GM21737 (cell line): ENCODE data around the gene PXMP2.

ENCODE experiments used
- ATAC-seq: cut with Tn5 transposase; IDR thresholded peaks from one replicate; pipeline ENCODE4 v1.9.1; 2021; ENCODE audit warnings: mild to moderate bottlenecking, moderate library complexity; ENCODE audit not compliant: unreplicated experiment

Gene PXMP2

GRCh38 chr12:132720606-132721345, 33.4 kb downstream of the PXMP2 start:
- ATAC-seq = no peak

DNA sequence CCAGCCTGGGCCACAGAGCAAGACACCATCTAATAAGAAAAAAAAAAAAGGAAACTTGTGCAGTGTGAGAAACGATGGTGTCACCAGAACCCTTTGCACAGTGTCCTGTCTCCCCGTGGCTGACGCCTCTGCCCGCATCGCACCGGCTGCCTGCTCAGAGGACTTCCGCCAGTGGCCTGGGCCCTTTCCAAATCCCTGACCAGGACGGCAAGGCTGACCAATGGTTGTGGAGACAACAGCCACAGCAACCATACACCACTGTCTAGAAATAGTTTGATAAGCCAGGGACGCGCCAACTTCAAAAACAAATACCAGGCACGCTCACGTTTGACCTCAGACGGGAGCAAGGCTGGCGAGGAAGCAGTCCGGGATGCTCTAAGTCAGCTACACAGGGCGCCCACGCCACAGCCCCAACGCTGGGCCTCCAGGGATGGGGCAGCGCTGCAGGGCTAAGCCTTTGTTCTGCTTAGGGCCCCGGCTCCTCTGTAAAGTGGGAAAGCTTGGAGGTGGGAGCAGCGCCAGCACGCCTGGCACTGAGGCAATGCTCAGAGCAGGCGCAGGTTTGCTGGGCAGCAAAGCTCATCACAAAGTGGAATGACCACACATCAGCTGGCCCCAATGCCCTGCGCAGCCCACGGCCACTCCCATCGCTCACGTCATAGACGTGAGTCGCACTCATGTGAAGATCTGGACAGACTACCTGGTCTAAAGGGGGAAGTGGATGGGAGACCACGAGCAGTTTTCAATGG, 35.8 kb downstream of the PXMP2 start:
- ATAC-seq = no peak

GRCh38 chr12:132723764-132724140, 36.4 kb downstream of the PXMP2 start:
- no peak for ATAC-seq

- ATAC-seq = no peak
These were observed 37.3 kb downstream of the PXMP2 start for GRCh38 chr12:132724506-132725241.

DNA sequence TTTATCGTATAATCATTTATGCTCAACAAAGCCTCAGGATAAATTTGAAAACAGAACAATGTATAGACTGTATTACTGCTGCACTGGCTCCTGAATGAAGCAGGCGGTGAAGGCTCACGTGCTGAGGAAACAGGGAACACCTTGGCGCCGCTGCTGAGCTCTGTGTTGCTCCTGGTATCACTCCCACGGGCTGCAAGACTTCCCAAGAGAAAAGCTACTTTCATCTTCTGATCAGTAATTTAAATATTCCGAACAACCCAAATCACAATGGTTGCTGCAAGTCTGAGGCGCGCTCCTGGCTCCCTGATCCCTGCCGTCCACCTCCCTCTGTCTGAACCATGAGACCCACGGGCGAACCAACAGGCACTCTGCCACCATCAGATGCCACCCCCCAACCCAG, 39.0 kb downstream of the PXMP2 start:
- ATAC-seq = no peak

DNA sequence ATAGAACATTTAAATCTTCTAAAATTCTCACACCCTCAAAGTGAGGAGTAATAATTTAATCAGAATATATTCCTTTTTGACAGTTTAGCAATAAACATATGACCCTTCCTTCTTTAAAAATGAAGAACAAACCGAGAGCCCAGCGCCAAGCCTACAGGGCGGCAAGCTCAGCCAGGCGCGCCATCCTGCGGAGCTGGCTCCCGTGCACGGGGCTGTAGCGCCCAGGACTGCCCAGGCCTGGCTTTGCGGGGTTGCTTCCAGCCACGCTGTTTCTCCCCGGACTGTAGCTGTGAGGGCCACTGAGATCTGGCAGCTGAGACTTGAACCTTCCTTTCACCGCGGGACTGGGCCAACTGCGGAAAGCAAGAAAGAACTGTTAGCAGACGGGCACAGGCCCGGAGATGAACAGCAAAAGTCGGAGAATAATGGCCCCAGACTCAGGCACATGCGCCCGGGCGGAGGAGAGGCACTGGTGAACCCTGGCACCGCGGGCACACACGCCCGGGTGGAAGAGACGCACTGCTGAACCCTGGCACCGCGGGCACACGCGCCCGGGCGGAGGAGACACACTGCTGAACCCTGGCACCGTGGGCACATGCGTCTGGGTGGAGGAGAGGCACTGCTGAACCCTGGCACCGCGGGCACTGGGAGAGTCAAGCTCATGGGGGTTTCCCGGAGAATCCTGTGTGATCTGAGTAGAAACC, 39.9 kb downstream of the PXMP2 start:
- ATAC-seq = no peak

DNA sequence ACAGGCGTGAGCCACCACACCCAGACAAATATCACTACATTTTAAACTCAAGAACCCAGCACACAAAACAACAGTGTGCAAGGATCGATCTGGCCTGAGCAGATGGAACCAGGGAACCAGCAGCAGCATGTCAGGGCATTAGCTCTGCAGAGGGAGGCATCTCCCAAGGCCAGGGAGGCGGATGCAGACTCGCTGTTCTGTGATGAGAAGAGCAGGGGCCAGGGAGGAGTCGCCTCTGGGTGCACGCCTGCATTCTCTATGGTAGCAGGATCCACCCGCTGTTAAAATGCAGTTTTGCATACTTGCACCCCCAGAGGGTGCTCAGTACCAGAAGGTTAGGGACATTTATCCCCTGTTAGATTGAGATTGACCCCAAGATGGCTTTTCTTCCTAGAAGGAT, 41.1 kb downstream of the PXMP2 start:
- no peak for ATAC-seq

- ATAC-seq = no peak
These were observed 42.3 kb downstream of the PXMP2 start for GRCh38 chr12:132729541-132730320.

DNA sequence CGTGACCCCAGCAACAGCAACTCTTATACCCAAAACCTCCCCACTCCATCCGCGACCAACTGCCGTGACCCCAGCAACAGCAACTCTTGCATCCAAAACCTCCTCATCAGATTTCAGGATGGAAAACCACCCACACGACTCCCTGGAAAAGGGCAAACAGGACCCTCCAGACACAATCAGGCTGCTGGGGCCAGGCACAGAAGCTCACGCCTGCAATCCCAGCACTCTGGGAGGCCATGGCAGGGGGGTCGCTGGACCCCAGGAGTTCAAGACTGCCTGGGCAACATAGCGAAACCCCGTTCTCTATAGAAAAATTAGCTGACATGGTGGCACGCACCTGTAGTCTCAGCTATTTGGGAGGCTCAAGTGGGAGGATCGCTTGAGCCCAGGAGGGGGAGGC, 43.0 kb downstream of the PXMP2 start:
- ATAC-seq = no peak

- no peak for ATAC-seq
These were observed 44.2 kb downstream of the PXMP2 start for GRCh38 chr12:132731574-132731973.

- ATAC-seq = no peak
These were observed 46.8 kb downstream of the PXMP2 start for GRCh38 chr12:132734206-132734605.

GRCh38 chr12:132735496-132735895, 48.1 kb downstream of the PXMP2 start:
- no peak for ATAC-seq

GRCh38 chr12:132736378-132736777, 49.0 kb downstream of the PXMP2 start:
- no peak for ATAC-seq

- ATAC-seq = no peak
These were observed 49.5 kb downstream of the PXMP2 start for GRCh38 chr12:132736913-132737312.

DNA sequence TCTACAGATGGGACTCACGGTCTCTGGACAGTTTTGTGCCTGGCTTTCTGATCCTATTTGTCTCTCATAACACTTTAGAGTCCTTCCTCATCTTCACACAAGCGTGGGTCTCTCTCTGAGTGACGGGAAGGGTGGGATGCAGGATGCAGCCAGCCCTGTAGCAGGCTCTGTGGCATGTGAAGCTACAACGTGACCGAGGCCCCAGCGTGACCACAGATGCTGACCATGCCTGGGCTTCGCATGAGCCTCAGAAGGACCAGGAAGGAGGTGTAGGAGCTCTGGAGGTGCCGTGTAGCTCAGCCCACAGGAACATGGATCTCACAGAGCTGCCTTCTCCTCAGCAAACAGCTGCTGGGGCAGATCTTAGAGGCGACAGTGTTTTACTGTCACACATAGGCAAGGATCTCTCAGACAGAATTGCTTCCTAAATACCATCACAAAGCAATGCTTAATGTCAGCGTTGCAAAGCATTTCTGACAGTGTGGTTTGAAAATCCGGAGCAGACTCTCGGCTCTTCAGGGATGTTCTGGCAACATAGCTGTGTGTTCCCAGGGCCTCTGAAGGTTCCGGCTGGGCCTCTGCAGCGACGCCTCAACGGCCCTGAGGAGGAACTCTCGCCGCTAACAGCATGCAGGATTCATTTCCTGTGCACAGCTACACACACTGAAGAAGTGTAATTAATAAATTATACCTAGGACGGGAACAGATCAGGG, 52.4 kb downstream of the PXMP2 start:
- ATAC-seq = no peak

- ATAC-seq = no peak
These were observed 52.9 kb downstream of the PXMP2 start for GRCh38 chr12:132740313-132740646.

GRCh38 chr12:132740652-132741051, 53.3 kb downstream of the PXMP2 start:
- ATAC-seq = no peak

- no peak for ATAC-seq
These were observed 54.2 kb downstream of the PXMP2 start for GRCh38 chr12:132741620-132742019.

- no peak for ATAC-seq
These were observed 56.4 kb downstream of the PXMP2 start for GRCh38 chr12:132743831-132744230.

GRCh38 chr12:132746613-132747012, 59.2 kb downstream of the PXMP2 start:
- ATAC-seq = no peak
